GM21737 (cell line): ENCODE results near the gene ADCK1.

Experiments
- ATAC-seq: cut with Tn5 transposase; IDR thresholded peaks from one replicate; pipeline ENCODE4 v1.9.1; 2021; ENCODE audit warnings: mild to moderate bottlenecking, moderate library complexity; ENCODE audit not compliant: unreplicated experiment

Gene ADCK1

GRCh38 chr14:77980475-77981321, 180.8 kb downstream of the ADCK1 start:
- no peak for ATAC-seq
